Left kidney (tissue), 2 donors: Measurements from ENCODE around the gene SMPD2. TPM values are rescaled to one million over a fixed set of nuclear protein-coding genes. Genes with fewer than 3 reads are reported as not detected.
"Not testable (repeated sequence)": the region's sequence is repeated elsewhere in the genome, so short reads cannot be mapped to it uniquely, and the experiment has no call there.

Source experiments
- DNase-seq: peaks from one replicate; pipeline ENCODE4 v3.0.0-alpha.2; 2013
- polyA plus RNA-seq: library from polyadenylated mRNA; unstranded; fragments of 120-200 nt; gene quantifications from one replicate; pipeline ENCODE4 v1.2.1, GENCODE V29; 2013; ENCODE audit not compliant: insufficient read length

SMPD2 gene
- polyA plus RNA-seq, 1 donor, result 12.9 TPM

DNA sequence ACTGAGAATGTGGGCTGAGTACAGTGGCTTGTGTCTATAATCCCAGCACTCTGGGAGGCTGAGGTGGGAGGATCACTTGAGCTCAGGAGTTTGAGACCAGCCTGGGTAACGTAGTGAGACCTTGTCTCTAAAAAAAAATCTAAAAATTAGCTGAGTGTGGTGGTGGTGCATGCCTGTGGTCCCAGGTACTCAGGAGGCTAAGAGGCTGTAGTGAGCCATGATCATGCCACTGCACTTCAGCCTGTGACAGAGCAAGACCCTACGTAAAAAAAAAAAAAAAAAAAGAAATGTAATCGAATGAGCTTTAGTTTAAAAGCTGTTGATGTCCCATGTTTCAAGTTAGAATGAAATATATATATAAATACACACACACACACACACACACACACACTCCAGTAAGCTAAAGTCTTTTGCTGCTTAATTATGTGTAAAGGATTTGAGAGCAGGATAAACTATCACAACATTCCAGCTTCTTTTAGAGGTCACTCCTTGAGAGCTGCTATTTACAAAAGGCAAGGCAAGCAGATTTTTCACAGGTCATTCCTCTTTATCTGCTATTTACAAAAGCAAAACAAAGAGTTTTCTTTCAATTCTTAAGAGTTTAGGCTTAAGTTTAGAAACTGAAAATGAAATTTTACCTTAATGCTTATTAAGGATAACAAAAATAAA lies 19.8 kb downstream of the SMPD2 start:
- DNase-seq, result no peak

DNA sequence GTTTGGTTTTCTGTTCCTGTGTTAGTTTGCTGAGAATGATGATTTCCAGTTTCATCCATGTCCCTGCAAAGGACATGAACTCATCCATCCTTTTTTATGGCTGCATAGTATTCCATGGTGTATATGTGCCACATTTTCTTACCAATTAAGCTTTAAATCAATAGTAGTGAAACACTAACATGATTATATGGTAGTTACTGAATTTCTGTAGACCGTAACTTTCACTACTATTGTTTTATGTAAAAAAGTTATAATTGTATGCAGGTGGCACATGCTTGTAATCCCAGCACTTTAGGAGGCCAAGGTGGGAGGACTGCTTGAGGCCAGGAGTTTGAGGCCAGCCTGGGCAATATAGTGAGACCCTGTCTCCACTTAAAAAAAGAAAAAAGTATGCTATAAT lies 20.7 kb downstream of the SMPD2 start:
- DNase-seq, result not testable (repeated sequence)

DNA sequence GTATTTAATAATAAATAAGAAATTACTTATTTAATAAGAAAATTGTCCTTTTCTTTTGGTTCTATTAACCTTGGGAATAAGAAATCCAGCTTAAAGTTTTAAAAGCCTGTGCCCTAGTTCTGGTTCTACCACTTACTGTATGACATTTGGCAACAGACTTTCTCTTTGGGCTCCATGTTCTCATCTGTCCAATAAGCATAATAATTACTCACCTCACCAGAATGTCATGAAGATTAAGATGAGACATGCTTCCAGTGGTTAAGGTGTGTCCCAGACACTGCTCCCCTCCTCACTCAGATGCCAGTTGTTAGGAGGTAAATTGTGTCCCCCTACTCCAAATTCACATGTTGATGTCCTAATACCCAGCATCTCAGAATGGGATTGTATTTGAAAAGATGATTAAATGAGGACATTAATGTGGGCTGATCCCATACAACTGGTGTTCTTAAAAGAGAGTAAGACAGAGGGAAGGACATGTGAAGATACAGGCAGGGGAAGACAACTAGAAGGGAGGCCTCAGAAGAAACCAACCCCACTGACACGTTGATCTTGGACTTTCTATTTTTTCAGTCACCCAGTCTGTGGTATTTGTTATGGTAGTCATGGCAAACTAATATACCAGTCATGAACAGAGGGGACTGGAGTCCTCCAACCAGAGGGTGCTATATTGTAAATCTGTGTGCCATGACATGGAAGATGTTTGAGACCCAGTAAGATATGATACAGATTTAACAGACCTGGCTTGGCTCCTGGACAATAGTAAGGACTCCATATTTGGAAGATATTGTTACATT lies 21.4 kb downstream of the SMPD2 start:
- no peak for DNase-seq

DNA sequence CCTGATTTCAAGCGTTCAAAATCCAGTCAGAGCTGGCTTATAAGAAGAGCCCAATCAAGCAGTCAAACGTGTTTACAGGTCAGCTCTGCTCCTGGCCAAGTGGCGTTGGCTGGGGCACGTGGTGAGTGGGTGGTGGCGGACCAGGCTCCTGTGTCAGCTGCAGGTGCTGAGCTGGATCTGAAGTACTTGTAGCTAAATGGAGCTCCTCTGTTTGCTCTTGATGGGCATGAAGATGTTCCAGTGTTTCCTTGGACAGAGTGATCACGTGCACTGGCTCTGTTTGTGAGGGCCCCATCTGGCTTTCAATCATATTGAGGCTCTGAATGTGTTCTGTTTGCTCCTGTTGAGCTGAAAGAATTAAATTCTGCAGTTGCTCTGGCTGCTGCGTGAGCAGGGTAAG lies 25.2 kb downstream of the SMPD2 start:
- no peak for DNase-seq

DNA sequence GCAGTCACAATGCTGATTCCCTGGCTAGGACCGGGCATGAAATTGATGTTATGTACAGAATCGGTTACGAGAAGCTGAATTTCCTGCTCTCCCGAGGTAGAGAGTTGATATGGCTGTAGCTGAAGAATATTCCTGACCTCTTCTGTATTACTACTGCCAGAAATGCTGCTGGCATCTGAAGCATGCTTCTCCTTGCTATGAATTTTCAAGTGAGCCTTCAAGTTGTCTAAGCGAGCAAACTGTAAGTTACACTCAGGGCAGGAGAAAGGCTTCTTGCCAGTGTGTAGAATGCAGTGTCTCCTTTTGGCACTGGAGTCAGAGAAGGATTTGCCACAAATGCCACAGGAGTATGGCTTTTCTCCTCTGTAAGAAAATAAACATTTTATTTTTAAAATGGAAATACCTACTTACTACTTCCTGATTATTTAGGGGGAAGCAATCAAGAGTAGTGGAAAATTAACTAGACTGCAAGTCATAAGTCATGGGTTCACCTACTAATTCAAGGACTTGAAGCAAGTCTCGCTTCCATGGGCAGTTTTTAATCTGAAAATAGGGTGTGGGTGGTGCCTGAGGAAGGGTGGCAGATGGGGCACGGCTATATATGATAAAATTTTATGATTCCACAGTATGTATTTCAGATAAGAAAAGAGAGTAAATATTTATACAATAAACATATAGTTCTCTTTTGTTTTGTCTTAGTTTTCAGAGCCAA lies 25.8 kb downstream of the SMPD2 start:
- no peak for DNase-seq

DNA sequence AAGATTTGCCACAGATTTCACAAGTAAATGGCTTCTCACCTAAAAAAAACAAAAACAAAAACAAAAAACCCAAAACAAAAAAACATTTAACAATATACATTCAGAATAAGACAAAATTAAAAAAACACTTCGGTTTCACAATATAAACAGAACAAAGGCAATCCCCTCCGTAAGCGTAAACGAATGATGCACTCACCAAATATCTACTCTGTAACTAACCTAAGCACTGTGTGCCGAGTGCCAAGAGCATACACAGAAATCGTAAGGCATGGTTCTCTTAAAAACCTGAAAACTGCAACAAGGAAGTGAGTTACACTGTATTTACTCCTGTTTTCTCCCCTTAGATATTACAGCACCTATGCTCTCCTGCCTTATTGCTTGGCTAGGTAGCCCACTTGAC lies 27.2 kb downstream of the SMPD2 start:
- DNase-seq, result no peak

DNA sequence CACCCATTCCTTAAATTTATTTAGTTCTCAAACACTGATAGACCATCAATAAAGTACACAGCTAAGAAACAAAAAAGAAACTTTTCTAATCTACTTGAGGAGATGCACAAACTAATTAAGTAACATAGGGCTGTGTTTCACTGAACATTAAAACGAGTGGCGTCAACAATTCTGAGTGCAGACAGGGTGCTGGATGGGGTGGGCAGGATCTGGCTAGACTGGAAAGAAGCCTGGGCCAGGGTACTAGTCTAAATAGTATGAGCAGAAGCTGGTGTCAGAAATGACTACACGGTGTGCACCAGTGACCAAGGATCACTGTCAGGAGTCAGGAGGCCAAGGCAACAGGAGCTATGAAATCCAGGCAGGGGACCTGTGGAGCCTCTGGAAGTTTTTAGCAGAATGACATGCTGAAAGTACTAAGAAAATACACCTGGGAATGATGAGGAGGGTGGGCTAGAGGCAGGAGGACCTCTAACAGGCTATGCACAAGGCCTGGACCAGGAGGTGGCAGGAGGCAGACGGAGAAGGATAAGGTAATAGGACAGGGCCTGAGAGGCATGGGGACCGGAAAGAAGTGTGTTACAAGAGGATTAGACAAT lies 29.2 kb downstream of the SMPD2 start:
- no peak for DNase-seq

DNA sequence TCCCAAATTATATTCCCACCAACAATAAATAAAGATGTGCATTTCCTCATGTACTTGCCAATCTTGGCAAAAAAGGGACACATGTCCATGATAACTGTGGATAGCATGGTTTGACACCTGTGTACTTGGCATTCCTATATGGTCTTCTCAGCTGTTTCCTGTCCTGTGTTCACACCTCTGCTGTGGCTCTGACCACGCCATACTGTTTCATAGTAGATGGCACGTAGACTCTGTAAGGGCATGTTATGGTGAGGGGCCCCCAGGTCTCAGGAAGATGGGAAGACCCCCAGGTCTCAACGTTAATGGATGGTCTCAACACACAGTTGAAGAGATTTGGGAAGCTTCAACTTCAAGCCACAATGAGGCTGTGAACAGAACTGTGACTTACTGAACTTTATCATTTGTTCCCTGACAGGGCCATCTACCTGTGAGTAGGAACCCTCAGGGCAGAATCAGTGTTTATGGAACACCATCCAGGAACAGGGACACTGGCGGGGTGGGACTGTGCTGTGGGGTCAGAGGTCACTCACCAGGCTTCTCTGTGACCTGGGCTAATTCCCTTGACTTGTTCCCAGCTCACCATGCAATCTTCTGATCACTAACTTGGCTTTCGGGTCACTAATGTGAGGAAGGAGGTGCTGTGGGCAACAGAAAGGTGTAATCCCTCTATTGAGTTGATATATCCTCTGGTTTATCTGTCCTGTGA lies 30.7 kb downstream of the SMPD2 start:
- DNase-seq, result no peak

DNA sequence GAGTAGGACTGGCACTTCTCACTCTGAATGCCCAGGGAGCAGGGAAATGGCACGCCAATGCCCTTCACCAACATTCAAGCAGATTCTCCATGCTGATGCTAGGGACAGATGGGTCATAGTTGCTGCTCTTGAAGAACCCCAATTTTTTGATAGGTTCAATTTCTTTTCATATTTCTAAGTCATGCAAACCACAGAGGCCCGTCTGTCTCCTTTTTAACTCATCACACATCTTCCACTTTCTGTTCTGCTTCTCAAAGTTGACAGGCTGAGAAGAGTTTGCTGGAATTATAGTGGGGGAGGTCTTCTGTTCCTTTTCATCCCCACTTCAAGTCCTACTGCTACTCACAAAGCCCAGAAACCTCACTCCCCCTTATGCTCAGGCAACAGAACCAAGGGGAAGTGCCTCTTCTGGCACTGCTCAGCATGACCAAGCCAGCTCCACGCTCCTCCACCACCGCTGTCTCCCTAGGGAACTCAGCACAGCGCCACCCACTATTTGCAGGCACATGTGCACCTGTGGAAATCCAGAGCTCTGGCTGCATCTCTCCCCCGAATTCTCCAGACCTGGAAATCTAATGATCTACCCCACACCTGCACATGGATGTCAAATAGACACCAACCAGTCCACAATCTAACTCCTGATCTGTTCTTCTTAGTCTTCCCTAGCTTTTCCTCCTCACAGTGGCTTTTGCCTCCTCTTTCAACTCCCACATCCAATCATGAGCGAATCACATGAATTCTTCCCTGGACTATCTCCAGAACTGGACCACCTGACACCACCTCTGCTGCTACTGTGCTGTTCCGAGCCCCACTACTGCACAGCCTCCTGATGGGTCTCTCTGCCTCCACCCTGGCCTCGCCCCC lies 31.8 kb downstream of the SMPD2 start:
- no peak for DNase-seq

DNA sequence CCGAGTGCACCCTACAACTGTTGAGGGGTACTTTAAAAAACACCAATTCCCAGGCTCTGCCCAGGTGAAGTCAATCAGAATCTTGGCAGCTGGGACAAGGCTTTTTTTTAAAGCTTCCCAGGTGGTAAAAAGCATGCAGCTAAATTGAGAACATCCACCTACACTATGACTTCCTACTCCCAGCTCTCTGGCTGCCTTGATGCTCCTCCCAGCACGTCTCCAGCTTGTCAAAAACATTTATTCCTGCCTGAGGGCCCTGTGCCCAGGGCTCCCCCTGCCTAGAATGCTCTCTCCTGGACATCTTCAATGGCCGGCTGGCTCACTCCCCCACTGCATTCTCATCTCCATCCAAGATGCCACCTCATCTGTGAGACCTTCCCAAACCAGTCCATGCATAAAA lies 32.6 kb downstream of the SMPD2 start:
- no peak for DNase-seq

DNA sequence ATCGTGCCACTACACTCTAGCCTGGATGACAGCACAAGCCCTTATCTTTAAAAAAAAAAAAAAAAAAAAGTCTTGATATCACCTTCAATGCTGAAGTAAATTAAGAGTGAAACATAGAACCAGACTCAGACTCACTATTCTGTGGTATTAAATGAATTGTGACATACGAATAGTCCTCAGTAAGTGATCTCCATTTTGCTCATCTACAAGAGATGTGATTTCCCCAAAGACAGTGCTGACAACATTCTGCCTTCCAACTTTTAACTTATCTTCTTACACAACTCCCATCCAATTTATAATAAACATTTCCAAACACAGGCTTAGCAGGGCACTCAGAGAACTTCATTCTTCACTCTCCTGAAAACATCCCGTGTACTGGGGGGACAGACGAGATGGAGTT lies 34.5 kb downstream of the SMPD2 start:
- DNase-seq, result no peak

DNA sequence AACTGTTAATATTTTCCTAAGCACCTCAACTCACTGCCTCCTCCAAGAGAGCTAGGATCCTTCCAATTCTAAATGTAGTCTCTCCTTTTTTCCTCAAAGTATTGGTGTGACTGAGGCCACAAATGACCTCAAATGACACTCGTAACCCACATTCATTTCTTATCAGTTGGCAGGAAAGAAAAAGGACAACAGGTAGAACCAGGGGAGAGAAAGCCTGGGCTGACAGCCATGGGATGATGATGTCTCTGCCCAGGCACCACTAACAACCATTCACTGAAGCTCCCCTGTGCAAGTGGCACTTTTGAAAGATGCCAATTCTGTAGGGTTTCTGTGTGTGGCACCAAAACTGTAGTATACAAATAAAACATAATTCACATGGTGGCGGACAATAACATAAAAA lies 35.1 kb downstream of the SMPD2 start:
- DNase-seq, result no peak

DNA sequence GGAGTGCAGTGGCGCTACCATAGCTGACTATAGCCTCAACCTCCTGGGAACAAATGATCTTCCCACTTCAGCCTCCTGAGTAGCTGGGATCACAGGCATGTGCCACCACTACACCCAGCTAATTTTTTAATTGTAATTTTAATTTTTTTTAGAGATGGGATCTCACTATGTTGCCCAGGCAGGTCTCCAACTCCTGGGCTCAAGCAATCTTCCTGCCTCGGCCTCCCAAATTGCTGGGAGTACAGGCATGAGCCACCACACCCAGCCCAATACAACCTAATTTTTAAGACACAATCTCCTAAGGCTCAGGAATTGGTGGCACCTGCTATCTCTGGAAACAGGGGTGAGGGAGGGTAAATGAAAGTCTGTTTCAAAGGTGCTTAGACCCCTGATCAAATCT lies 36.7 kb downstream of the SMPD2 start:
- DNase-seq, result no peak

DNA sequence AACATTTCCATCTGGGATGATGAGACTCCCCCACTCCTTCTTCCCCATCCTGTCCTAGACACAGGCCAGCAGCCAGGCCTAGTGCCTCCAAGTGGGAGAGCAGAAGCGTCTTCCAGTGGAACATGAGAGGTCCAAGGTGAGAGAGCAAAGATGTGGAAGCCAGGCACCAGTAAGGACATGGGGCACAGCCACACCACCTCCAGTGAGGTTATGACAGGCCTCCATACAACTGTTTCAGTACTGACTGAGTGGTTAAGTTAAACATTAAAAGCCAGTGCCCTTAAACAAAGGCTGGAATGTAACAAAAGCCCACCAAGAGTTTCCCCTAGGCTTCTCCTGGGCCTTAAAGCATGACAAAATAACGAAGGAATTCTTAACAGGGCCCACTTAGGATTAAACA lies 37.2 kb downstream of the SMPD2 start:
- no peak for DNase-seq

DNA sequence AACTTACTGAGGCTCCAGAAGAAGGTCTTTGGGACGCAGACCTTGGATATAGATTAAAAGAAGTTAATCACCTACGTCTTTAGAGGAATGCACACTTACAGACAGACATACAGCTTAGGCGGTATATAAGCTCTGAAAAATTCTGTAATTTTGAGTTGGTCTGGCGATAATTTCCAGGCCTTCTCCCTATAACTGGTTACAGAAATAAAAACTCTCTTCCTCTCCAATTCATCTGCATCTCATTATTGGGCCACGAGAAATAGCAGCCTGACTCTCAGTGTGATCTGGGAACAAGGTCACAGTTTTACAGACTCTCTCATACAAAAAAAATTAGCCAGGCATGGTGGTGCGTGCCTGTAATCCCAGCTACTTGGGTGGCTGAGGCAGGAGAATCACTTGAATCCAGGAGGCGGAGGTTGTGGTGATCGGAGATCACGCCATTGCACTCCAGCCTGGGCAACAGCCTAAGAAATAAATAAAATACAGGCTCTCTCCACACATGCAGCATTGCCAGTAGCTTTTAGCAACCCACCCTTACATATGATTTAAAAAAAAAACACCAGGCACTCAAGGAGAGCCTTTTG lies 37.8 kb downstream of the SMPD2 start:
- no peak for DNase-seq

DNA sequence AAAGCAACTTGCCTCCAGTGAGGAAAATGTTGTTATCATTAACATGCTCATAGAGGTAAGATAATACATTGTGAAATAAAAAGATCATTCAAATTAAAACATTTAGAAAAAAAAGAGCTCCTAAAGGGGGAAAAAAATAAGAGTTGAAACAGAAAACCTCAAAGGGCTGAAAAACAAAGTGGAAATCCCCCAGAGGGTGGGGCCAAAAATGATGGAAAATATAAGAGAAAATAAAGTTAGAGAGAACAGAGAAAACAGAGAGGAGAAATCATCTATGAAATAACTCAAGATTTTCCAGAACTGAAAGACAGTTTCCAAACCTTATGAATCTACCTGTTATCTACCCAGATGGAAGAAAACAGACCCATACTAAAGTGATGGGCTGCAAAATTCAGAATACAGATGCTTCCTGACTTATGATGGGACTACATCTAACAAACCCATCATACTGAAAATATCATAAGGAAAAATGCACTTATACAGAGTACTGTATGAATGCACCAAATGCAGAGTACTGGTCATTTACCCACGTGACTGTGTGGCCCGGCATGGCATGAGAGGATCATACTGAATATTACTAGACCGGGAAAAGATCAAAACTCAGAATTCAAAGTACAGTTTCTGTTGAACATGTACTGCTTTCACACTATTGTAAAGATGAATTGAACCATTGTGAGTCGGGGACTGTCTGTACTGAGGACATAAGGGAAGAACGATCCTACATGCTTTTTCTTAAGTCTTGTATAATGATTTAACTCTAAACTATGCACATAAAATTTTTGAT lies 38.5 kb downstream of the SMPD2 start:
- no peak for DNase-seq

DNA sequence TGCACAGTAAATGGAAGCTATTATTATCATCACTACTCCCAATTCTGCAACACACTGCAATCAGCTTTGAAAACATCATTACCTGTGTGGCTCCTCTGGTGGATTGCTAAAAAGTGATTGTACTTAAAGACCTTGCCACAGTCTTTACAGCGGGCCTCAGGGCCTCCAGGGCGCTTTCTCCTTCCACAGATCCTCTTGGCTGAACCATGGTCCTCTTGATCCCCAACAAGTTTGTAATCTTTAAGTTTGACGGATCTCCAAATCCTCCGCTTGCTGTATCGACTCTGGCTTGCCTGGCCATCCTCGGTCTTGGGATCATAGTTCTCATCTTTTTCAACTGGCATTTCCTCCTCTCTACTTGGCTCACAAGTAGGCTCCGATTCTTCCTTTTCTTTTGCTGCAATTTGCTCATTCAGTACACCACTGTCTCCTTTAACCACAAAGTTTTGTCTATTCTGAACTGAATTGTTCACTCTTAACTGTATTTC lies 40.5 kb downstream of the SMPD2 start:
- DNase-seq, result no peak

DNA sequence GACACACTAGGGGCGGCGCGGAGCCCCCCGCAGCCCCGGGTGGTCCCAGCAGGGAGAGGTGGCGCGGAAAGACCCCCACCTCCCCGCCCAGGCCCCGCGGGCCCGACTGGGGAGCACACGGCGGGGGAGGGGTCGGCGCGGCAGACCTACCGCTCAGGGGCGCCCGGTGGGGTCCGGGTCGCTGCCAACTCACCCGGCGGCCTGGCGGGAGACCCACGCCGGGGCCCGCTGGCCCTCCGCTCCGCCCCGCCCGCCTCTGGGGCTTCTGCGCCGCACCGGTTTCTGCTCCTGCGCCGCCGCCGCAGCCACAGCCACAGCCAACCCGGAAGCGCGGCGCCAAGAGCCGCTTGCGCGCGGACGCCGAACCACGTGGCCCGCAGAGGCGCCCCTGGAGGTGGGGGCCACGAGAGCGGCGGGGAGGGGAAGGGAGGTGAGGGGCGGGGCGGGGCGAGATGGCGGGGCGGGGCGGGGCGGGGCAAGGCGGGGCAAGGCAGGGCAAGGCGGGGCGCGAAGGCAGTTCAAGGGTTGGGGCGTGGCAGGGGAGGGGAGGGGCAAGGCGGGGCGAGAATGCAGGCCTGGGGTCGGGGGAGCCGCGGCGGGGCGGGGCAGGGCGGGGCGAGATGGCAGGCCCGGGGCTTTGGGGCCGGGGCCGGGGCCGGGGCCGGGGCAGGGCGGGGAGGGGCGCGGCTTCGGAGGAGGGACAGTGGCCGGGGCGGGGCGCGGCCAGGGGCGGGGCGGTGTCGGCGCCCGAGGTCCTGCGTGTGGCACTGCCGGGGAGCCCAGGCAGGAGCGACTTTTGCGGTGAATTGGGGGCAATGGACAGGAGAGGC lies 42.6 kb downstream of the SMPD2 start, which contains the start of gene ZBTB24:
Gene ZBTB24 (minus strand): TSS at position 315 of the 830 bp plus-strand sequence. CDS start 1,193 bp downstream, outside the sequence.
- DNase-seq, result peak; percentile 75

DNA sequence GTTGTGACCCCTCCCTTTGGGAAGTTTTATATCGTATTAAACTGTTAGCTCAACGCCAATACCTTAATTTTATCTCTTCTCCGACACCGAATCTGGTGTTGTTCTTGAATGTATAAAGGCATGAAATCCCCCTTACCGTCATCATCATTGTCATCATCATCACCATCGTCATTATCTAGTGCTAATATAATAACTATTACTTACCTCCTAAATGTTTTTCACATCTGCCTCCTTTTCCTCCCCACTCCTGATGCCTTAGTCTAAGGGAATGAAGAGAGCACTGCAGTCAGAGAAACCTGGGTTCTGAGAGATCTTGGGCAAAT lies 43.2 kb downstream of the SMPD2 start:
- no peak for DNase-seq
